ENCODE data around the gene GPR55.
"Not testable (repeated sequence)": the region's sequence is repeated elsewhere in the genome, so short reads cannot be mapped to it uniquely, and the experiment has no call there.

GPR55 gene

DNA sequence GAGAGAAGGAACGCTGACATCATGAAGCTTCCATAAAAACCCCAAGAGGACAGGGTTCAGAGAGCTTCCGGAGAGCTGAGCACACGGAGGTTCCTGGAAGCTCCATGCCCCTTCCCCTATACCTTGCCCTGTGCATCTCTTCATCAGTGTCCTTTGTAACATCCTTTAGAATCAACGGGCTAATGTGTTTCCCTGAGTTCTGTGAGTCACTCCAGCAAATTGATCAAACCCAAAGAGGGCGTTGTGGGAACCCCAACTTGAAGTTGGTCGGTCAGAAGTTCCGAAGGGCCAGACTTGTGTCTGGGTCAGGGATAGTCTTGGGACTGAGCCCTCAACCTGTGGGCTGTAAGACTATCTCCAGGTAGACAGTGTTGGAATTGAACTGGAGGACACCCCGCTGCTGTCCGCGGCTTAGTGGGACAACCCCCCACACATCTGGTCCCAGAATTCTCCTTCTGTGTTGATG is 25.9 kb upstream of the GPR55 start:
- no peak for DNase-seq

- no peak for DNase-seq
These were observed 25.2 kb upstream of the GPR55 start for GRCh38 chr2:230949966-230950873.

- DNase-seq = no peak
These were observed 22.9 kb upstream of the GPR55 start for GRCh38 chr2:230947908-230948365.

DNA sequence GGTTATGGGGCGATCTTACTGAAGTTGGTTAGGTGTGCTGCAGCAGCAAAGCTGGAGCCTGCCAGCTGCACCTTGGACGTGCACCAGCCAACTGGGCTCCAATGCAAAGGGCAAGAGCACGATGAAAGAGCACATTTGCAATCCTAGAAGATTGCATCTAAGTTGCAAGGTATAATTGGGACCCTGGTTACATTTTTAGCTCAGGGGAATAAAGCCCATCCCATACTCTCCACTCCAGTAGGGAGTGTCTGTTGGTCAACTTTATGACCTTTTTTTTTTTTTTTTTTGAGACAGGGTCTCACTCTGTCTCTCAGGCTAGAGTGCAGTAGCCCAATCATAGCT is 22.2 kb upstream of the GPR55 start:
- DNase-seq = no peak

DNA sequence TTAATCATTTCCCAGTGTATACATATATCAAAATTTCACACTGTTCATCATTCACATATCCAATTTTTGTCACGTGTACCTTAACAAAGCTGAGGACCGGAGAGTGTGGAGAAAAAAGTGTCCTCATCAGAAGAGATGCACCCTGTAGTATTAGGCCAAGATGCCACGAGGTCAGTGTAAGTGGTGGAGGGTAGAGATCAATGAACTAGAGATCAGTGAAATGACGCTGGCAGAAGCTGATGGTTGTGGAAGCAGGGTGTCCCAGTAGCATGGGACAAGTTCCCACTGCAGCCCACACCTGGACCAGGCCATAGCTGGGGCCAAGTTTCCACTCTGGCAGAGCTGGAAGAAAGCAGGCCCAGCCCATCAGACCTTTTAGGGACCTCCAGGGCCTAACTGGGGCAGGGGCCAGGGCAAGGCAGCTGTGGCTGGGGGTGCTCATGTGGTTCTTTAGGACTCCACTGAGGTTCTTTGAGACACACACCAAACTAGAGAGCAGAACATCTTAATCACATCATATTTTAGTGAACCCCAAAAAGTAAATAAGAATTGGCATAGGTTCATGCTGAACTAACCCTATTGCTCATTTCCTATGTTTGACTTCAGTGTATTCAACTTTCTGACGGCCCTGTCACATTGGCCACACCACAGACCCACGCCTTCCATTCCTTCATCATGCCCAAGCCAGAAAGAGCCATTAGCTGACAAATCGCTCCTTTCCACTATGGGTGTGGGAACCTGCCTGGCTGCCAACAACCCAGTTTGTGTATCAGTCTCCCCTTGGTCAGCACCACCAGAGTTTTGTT is 21.6 kb upstream of the GPR55 start:
- no peak for DNase-seq

GRCh38 chr2:230944757-230945372 is 19.8 kb upstream of the GPR55 start:
- no peak for DNase-seq

DNA sequence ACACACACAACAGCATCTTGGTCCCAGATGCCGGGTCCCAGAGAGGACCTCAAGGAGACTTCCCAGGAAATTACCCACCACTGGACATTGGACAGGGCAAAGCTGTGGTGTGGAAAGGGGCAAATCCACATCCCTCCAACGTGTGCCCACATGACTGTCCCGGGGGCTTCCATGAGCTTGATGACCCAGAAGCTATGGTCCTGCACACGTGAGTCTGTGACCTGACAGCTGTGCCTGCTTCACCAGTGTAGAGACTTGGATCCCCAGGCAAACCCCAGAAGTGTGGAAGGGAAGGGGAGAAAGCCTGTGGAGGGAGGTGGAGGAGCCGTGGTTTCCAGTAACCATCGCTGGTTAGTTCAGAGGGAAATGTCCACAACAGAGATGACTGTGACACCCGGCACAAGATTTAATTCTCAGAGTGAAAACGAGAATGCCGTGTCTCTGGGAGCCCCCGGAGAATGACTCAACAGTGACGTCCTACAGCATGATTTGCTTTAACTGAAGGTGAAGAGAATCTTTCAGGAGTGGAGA is 19.1 kb upstream of the GPR55 start:
- DNase-seq = no peak

- DNase-seq = no peak
These were observed 18.2 kb upstream of the GPR55 start for GRCh38 chr2:230942920-230943896.

DNA sequence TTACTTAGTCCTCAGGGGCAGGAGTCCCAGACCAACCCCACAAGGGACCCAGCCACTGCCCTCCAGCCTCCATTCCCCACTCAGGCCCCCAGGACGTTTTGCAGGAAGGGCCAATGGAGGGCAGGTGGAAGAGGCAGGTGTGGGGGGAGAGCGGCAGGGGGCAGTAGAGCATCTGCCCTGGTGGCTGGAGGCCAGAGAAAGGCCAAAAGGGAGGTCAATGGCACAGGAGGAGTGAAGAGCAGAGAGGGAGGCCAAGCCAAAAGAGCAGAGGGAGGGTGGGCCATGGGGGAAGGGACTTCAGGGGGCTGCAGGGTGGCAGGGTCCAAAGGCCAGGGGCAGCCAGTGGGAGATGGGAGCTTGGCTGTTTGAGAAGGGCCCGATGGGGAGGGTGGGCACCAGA is 17.3 kb upstream of the GPR55 start:
- DNase-seq = no peak

GRCh38 chr2:230941202-230942180 is 16.4 kb upstream of the GPR55 start:
- DNase-seq = no peak

DNA sequence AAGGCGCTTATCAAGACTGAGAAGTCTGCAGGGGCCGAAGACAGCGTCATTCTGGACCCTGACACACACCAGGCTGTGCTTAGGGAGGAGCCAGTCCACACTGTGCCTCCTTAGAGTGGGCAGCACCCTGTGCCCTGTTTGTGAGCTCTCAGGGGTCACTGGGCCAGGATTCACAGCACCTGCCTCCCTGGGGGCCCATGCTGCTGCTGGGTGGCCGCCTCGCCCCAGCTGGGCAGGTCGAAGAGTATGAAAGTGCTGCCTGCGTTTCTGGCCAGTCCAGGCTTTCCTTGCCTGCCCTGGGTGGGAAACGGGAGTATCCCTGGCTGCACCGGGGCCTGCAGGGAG is 15.4 kb upstream of the GPR55 start:
- DNase-seq = no peak

DNA sequence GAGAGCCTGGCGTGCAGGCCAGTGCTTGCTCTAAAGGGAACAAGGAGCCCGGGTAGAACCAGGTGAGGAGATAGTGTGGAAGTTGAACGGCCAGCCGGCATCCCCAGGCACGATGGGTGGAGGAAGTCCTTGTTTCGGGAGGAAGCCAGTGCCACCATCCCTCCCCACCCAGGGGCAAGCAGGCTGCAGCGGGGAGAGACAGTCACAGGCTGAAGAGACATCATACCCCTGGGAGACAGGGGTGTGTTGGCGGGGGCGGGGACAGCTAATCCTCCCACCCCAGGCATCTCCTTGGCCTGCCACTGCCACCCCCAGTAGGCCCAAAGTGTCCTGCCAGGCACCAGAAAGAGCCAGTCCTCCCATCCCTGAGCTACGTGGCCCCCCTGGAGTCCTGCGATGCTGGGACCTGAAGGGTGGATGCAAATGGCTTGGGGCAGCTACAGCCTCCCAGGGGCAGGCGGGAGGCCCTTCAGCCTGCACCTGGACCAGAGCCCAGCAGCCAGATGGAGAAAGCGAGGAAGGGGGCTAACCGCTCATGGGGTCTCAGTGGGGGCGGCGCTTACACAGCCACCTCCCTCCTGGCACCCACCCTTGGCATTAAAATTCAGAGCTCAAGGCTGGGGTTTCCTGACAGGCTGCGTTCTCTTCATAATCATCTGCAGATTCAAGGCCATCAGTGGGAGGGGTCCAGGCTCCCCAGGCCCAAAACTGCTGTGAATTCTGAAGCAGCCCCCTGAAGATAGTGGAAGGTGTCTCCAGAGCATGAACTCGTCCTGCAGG is 14.8 kb upstream of the GPR55 start:
- no peak for DNase-seq

DNA sequence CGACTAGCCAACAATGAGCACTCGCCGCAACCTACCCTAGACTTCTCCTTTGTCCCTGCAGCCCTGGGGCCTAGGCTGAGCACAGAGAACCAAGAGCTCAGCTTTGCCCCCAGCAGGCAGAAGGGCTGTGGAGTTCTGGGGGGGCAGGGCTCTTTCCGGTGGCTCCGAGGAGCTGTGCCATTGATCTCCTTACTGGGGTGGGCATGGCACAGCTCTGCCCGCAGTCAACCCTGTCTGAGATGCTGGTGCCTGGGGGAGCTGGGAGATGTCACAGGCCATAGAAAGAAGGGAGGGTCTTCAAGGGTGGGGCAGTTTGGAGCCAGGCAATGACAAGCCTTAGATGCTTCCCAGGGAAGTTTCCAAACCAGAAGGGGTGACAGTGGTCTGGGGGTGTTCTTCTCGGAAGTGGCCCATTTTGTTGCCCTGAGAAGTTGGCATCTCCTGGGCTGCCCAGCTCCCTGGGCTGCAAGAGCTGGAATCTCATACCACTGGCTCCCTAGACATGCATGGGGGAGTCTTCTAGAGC is 14.1 kb upstream of the GPR55 start:
- DNase-seq = no peak

- no peak for DNase-seq
These were observed 13.5 kb upstream of the GPR55 start for GRCh38 chr2:230938516-230939065.

- DNase-seq = no peak
These were observed 13.1 kb upstream of the GPR55 start for GRCh38 chr2:230938098-230938497.

- DNase-seq = no peak
These were observed 12.3 kb upstream of the GPR55 start for GRCh38 chr2:230937362-230937761.

DNA sequence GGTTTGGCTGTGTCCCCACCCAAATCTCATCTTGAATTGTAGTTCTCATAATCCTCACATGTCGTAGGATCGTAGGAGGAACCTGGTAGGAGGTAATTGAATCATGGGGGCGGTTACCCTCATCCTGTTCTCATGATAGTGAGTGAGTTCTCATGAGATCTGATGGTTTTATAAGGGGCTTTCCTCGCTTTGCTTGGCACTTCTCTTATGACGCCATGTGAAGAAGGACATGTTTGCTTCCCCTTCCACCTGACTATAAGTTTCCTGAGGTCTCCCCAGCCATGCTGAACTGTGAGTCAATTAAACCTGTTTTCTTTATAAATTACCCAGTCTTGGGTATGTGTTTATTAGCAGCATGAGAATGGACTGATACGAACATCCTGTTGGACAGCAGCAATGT is 11.2 kb upstream of the GPR55 start:
- not testable (repeated sequence) for DNase-seq

DNA sequence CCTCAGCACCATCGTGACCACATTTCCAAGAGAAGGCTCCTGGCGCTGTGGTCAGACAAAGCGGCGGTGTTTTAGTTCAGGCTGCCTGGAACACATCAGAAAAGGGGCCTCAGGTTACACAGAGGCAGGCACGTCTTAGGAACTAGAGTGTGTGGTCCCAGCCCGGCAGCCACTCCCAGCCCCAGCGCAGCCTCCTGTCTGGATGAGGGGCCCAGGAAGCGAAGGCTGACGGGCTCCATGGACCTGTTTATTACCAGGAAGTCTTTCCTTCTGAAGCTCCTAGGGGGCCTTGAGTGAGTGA is 10.0 kb upstream of the GPR55 start:
- DNase-seq = no peak

All from fibroblast of skin of back (primary cell).